Hematopoietic multipotent progenitor cell treated with erythropoietin and hydrocortisone succinate and interleukin-3 and kit ligand, for 17 days (in vitro differentiated cells): Measurements from ENCODE around the gene HOXD4.

Experiments
- DNase-seq: peaks from one replicate; pipeline ENCODE4 v3.0.0-alpha.2; 2015; ENCODE audit warnings: low spot score

HOXD4 gene

DNA sequence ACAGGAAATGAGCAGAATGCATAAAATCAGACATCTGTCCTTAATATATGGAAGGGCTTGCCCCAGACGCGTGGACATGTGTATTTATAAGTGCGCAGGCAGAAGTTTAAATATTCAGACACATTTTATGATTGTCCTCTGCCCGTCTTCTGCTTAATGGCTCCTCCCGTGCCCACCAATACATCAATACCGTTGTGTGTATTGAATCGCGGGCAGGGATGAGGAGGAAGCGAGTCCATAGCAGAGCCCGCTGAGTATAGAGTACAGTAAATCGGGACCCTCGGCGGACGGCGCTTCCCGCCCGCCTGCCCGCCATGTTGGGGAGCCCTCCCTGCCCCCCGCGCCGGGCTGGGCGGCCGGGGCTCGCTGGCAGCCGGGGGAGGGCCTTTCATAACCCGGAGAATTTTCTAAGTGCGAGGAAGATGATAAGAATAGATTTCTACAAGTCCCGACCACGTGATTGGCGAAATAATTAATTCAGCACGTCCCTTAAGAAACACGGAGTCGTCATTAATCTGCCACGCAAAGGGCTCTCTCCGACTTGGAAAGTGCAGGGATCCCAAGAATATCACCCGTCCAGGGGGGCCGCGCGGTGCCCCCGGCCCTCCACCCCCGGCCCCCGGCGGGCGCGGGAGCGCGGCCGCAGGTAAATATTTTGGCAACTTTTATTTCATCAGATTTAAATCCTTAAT, 5.6 kb downstream of the HOXD4 start, which contains the start of gene HOXD3:
HOXD3 (plus strand) TSS at position 501 of the 692 bp plus-strand sequence. CDS start 11,808 bp downstream, outside the sequence.
- no peak for DNase-seq

DNA sequence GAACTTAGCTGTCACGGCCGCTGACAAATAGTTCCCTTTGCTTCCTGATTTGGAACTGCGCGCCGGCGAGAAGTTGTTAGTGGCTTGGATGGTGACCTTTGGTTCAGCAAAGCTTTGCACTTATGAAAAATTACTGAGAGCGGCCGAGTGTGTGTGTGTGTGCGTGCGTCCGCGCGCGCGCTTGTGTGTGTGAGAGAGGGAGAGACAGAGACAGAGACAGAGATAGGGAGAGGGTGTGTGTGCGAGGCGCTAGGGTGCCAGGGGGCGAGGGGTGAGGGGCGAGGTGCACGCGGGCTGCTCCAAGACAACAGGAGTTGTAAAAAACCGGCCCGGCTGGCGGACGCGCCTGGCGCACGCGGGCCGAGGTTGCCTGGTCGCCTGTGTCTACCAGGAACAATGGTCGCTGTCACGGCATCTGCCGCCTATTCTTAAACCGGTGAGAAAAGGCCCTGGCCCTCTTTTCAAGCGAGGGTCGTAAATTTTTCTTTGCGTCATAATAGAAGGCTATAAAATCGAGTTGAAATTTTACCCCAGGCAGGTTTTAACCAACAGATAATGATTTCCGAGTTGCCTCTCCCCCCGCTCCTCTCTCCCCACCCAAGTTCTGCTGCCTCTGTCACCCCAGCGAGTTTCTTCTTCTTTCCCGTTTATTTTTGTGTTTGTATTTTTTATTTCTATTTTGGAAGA, 6.3 kb downstream of the HOXD4 start:
- no peak for DNase-seq

DNA sequence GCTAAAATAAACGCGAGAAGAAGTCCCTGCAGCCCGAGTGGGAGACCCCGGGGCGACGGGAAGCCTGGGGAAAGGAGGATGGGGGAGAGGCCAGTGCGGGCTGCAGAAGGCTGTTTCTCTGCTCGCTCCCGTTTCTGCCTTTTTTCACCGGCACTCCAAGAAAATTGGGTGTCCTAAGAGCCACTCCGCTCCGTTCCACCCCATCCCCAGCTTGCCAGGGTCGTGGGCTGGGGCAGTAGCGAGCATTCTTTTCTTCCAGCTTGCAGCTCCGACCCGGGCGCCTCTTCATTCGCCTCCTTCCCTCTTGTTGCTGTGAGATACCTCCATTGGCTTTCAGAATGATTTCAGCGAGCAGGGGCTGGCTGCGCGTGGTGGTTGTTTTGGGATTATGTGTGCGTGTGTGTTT, 6.8 kb downstream of the HOXD4 start:
- DNase-seq = no peak

DNA sequence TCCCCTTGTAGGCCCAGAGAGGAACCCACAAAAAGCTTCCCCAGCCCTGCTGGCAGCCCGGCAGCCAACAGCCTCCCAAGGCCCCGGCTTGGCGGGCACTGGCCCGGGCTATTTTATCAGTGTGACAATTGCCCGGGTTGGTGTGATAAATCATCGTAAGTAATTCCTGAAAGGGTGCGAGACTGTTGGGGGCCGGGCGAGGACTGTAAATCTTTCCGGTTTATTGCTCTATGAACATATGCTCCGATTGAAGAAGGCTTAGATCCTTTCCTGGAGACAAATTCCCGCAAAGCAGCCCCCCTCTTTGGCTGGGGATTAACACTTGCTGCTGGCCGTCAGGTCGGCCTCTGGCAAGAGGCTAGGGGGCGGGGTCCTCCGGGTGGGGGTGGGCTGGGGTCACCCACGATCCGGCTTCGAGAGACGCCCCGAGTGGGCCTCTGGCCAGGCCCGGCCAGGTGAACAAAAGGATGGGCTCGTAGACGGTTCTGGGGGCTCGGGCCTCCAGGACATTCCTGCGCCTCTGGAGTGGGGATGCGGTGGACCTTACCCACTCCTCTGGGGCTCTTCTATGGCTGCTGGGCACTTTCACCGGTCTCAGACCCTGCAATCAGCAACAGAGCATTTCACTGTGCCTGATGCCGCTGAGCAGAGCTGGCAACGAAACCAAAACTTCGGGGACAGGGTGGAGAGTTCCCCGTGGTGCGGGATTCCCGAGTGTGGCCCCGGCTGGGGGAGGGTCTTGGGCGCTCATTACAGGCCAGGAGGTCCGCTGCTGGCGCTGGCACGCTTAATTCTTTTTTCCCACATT, 7.7 kb downstream of the HOXD4 start:
- DNase-seq = no peak

DNA sequence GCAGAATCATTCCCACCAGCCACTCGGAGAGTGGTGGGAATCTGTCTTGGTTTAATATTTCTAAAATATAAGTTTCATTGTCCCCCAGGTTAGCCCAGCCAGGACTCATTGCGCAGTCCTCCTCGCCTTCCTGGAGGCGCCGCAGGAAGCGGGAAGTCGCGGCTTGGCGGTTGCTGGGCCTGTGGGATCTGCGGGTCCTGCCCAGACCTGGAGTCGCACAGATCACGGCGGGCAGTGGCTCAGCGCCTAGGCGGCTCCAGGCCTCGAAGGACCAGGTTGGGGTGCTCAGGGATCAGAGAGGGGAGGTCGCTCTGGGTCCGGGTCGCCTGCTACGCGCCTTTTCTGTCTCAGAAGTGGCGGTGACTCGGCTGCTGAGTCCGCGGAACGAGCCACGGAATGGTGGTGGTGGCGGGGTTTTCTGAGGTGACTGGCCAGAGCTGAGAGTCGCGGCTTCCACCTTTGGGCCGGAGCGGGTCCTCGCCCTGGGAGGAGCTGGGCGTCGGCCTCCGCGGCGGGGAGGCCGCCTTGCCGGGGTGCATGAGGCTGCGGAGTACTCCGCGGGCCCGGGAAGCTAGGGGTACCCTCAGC, 8.4 kb downstream of the HOXD4 start:
- no peak for DNase-seq

DNA sequence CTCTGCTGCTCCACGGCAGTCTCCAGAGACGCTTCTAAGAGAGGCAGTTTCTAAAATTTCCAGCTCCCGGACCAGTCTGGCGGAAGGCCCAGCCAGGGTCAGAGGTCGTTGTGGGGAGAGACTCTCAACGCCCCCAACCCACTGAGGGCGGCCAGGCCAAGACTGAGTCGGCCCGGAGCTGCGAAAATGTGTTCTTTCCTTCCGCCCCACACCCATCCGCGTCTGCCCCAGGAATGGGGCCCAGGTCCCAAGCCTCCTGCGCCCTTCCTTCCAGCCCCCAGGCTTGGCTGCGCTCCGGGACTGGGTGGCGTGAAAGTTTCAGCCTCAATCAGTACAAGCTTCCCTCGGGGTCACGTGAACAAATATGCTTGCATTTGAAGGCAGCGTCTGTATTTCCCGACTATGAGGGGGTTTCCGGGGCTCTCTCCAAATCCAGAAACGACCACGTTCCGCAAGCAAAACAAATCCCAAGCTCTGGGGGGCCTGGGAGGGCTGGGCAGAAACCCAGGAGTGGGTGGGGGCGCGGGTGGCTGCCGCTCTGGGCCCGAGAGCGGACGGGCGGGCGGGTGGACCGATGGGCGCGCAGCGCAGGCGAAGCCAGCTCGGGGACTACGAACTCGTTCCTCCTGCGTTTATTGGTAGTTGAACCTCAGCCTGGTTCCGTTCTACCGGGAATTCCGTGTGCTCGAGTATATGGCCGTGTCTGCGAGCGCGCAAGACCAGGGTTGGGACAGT, 9.1 kb downstream of the HOXD4 start:
- DNase-seq = no peak

DNA sequence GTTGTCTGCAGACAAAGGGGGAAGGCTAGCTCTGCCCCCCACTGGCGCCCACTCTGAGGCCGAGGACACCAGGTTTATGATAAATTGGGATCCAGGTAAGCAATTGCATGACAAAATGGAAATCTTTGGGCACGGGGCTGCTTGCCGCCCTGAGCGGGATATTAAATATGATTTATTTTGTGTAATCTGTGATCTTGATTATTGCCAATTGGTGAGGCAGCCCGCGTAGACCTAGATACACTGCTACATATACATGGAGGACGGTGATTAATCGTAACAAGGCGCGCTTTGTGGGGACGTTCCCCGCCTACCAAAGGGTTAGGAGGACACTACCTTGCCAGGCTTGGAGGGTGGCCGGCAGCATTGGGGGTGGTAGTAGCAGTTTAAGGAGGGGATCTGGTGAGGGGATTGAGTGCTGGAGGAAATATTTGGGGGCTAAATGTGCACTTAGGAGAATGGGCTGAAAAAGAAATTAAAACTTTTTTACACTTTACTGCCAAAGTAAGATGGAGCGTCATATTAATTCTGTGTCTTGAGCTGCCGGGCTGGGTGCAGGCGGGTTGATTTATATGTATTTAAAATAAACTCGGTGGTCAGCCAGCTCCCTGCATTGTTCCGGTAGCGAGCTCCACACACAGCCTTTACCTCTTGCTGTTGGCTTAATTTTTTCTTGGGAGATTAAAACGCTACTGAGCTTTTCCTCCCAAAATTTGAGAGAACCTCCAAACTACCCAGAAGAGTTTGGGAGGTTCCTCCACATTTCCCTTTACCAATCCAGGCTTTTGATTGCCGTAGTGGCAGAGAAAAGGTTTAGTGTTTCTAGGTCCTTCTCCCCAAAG, 9.9 kb downstream of the HOXD4 start:
- DNase-seq = no peak

DNA sequence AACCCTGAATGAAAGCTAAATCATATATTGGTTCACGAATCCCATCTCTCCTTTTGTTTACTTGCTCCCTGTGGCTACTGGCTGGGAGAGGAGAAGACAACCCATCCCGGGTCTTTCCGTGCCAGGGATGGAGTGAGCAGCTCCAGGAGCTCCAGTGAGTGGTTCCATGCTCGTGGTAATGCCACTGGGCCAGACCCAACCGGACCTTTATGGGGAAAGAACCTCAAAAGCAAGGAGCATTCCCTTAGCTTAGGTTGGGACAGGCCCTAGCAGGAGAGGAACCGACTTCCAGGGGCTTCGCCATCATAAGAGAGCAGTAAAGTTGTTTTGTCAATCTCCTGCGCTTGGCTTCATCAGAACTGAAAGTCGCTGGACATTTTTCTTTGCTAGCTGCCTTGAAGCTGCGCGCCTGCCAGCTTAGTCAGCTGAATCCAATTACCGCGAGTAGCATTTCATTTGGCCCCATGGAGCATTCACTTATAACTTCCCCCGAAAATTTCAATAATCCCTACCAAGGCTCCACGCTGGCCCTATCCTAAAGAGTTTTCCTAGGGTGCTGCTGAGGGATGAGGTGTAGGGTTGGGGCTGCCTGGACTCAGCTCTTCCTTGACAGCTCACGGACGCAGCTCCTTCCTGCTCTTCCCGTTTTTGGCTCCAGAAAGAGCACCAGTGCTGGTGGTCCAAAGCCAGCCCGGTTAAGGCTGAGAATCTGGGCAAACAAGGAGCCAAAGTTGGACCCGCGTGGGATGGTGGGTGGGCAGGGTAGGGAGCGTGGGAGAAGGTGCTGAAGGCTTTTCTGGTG, 10.7 kb downstream of the HOXD4 start:
- DNase-seq = no peak

DNA sequence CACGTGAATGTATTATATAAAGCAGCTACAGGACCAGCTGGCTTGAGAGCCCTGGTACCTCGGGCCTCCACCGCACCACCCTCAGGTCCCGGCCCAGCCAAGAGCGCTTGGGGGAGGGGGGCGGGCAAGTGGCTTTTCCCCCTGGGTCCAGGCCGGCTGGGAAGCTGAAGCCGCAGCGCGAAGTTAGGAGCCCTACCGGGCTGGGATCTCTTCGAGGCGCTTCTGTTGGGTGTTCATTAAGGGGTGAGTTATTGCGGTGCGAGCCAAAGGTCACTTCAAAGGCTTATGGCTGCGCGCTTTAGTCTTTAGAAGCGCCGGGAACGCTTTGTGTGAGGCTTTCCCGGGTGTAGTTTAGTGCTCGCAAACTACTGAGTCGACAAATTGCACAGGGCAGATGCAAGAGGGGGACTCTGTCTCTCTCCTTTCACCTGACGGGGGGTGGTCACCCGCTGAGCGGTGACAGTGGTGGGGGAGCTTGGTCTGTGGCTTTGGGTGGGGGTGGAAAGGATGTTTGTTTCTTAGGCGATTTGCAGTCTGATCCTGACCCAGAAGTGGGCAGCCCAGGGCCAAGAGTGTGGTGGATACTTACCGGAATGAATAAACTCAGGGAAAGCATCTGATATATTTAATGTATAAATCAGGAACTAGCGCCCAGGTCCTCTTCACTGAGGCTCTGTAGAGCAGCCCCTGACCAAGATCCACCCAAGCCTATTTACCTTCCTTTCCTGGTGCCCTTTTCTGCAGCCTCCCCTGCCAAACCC, 11.7 kb downstream of the HOXD4 start:
- DNase-seq = no peak

DNA sequence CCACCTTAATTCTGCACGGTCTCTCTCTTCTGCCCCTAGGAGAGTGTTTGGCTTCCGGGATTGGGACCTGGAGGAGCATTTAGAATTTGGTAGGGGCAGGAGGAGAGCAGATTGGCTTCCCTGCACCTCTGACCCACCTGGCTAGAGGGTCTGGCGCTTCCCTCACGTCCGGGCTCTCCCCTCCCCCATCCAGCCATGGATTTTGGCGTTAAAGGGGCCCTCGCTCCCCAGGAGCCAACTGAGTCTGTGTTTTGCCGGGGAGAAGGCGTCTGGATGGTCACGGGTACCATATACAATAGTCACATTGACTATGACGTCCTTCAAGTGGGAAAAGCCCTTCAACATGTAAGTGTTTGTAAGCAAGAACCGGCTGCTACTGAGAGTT, 12.3 kb downstream of the HOXD4 start:
- DNase-seq = no peak

DNA sequence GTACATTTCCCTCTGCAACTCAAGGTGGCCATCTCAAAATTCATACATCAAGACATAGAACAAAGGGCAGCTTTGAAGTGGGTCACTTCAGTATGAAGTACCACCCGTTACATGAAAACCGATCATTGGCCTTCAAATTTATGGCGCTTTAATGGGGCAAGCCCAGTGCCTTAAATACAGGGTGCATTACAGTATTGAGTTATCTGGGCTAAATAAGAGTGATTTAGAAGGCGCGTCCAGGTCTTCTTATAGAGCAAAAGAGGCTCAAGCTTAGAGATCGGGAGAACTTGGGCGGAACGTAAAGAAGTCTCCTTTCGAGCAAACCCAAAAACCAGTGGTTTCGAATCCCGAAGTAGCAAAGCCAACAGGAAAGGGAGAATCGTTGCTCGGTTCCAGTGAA, 12.9 kb downstream of the HOXD4 start:
- no peak for DNase-seq

DNA sequence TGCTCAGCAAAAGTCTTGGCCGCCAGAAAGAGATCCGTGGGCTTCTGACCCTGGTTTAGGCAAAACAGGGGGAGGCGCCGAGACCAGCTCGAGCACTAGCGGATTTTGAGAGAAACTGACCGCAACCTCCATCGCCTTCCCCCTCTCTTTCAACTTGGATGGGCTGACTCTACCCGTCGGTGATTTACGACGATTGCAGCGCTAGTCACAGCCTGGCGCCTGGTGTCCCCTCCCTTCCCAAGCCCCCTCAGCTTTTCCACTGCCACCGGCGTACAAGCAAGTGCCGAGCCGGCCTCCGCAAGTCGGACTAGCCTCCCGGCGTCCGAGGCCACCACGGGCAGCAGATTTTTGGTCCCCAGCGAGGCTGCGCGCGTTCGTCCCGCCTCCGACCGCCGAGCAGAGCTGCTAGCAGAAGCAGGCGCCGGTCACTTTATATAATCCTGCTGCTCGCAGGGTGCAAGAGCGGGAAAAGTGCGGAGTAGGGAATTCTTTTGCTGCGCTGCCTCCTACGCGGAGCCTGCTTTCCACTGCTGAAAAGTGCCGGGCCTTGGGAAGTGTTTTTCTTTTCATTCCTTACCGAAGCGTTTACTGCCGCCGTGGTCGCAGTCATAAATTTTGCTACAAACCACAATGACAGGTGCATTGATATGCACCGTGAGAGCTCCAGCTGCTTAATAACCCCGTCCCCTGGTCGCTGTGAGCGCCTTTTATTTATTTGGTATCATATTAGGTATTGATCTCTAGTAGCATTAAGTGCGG, 13.4 kb downstream of the HOXD4 start:
- DNase-seq = no peak

DNA sequence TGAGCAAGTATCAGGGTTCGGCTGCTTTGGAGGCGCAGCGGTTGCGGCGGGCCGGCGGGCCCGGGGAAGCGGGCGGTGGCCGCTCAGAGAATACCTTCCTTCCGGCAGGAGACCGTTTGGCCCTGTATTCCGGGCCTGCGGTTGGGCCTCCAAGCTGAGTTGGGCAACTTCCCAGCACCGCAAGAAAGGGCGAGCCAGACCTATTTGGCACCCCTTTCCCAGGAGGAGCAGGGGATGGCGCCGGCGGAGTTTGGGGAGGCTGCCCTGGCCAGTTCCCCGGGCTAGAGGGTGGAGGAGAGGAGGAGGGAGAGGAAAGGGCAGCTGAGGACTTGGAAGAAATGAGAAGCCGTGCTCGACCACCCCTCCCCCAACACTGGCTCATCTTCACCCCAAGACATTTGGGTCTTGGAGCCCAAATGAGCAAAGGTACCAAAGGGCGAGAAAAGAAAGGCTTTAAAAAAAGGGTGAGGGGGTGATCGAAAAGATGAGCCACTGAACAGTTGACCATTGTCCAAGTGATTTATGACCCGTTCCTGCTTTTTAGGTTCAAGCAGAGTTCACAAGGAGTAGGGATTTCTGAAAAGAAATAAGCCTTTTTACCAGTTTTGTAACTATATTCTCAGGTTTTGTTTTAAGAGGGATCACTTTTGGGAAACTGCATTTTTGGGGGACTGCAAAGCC, 14.2 kb downstream of the HOXD4 start:
- DNase-seq = no peak

DNA sequence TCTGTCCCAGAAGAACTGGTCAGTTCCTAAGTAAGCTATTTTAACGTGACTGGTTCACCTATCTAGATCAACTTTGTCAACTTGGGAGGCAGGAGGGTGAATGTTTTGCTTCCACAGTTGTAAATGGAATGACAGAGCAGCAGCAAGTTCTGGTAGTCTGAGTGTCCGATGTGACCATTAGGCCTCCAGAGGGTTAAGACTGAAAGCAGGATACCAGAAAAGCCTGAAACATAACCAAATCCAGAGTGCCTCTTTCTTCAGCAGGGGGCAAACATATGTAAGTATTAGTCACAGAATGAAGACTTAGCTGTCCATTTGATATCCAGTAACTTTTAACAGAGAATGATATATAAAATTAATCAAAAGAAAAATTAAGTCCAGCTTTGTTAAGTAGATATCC, 14.9 kb downstream of the HOXD4 start:
- DNase-seq = no peak

DNA sequence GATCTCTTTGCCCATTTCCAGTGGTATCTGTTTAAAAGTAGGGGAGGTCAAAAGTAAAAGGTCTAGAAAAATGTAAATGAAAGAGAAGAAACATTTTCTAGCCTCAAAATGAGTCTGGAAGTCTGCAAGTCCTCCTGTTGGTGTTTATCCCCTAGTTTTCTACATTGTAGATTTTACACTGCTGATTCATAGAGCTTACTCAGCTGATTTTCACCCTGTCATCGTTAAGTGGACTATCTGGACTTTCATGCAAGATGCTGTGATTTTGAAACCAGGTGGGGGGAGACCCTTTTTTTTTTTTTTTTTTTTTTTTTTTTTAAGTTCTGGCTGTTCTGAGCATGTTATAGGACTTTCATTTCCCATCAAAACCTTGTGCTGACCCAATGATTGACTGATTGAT, 16.0 kb downstream of the HOXD4 start:
- DNase-seq = no peak

DNA sequence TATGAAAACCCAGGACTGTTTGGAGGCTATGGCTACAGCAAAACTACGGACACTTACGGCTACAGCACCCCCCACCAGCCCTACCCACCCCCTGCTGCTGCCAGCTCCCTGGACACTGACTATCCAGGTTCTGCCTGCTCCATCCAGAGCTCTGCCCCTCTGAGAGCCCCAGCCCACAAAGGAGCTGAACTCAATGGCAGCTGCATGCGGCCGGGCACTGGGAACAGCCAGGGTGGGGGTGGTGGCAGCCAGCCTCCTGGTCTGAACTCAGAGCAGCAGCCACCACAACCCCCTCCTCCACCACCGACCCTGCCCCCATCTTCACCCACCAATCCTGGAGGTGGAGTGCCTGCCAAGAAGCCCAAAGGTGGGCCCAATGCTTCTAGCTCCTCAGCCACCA, 17.8 kb downstream of the HOXD4 start:
- DNase-seq = no peak

DNA sequence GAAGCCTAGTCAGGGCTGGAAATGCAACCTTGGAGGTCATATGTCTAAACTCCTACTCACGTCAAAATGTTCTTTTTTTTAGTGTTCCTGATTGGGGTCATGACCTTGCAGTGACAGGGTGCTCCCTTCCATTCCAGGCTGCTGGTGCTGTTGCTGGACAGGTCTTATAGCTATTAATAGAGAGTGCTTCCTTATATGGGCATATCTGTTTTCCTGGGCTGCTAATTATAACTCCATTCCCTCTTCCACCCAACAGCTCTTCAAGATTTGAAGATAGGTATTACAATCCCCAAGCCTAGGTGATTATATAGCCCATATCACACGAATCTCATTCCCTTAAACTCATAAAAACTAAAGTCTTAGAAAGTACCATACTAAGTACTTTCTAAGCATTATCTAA, 18.4 kb downstream of the HOXD4 start:
- no peak for DNase-seq
